Measurements from ENCODE around the gene PROB1. TPM values are rescaled to one million over a fixed set of nuclear protein-coding genes. Genes with fewer than 3 reads are reported as not detected.

Gene PROB1
- total and polyA plus RNA-seq, 2 of the 13 experiments (the other 11 are each of a cell fraction or from before 2014, with no cell fraction given) = 0.69 to 1.1 TPM

- TF ChIP-seq ZBTB40 (IDR thresholded peaks at IDR 0.05) (no peak), ZBTB40 (CRISPR knock-in tag; IDR thresholded peaks at IDR 0.05) (no peak), TFAP4 (IDR thresholded peaks at IDR 0.05; ENCODE audit: borderline replicate concordance, low read depth) (no peak), ZBTB44 (CRISPR knock-in tag; IDR thresholded peaks at IDR 0.05) (no peak), ZNF766 (CRISPR knock-in tag; IDR thresholded peaks at IDR 0.05; ENCODE audit: borderline replicate concordance) (no peak), ZNF619 (CRISPR knock-in tag; IDR thresholded peaks at IDR 0.05) (0 out of 2 replicates have a peak, but pooled peaks have one; percentile 69), JUND (CRISPR knock-in tag; IDR thresholded peaks at IDR 0.05) (0 out of 2 replicates have a peak, but pooled peaks have one; percentile 35), ZFY (CRISPR knock-in tag; IDR thresholded peaks at IDR 0.05) (peak; percentile 43; the same call in 1 of the 2 replicates), RORA (CRISPR knock-in tag; IDR thresholded peaks at IDR 0.05) (no peak), ZNF275 (CRISPR knock-in tag; IDR thresholded peaks at IDR 0.05; ENCODE audit: borderline replicate concordance) (0 out of 2 replicates have a peak, but pooled peaks have one; percentile 32), GABPB1 (CRISPR knock-in tag; IDR thresholded peaks at IDR 0.05) (peak; percentile 83), ZNF644 (CRISPR knock-in tag; IDR thresholded peaks at IDR 0.05; ENCODE audit: low read depth) (no peak), ARNTL (CRISPR knock-in tag; IDR thresholded peaks at IDR 0.05) (no peak), TFDP1 (CRISPR knock-in tag; IDR thresholded peaks at IDR 0.05; ENCODE audit: borderline replicate concordance) (no peak; the same call in 1 of the 2 replicates), ZNF337 (CRISPR knock-in tag; IDR thresholded peaks at IDR 0.05; ENCODE audit: borderline replicate concordance, low read depth) (0 out of 2 replicates have a peak, but pooled peaks have one; percentile 55)
Observed at GRCh38 chr5:139403787-139404483, 9.0 kb upstream of the PROB1 start, which contains the start of gene SPATA24 (continued).
